Measurements from ENCODE around the gene LY6G6C. TPM values are rescaled to one million over a fixed set of nuclear protein-coding genes. Genes with fewer than 3 reads are reported as not detected.

The LY6G6C gene
- total RNA-seq, 4 donors from 2014 or later = 0.53 to 14.6 (median 2.4) TPM

GRCh38 chr6:31741815-31742214 is 20.3 kb upstream of the LY6G6C start:
- Histone ChIP-seq H3K36me3 (peaks cover 0 to under 1% (median 0%) of the 10 kb centered on the region in 3 donors), H3K4me1 (peaks cover 23 to 39% (median 32%) of the 10 kb centered on the region in 3 donors), H3K4me3 (no peak overlapping the region), H3K9me3 (no peaks in the 10 kb centered on the region), H3K27ac (no peak overlapping the region), H3K27me3 (no peaks in the 10 kb centered on the region)
- WGBS, 2 donors = 67 to 68% methylated on average over 2 of the region's 2 CpGs
- no peak for DNase-seq
- TF ChIP-seq POLR2A (IDR thresholded peaks at IDR 0.05) (no peak), CTCF (IDR thresholded peaks at IDR 0.05) (no peak)
- intact Hi-C loops (cut with DNase I) = no loop called here

DNA sequence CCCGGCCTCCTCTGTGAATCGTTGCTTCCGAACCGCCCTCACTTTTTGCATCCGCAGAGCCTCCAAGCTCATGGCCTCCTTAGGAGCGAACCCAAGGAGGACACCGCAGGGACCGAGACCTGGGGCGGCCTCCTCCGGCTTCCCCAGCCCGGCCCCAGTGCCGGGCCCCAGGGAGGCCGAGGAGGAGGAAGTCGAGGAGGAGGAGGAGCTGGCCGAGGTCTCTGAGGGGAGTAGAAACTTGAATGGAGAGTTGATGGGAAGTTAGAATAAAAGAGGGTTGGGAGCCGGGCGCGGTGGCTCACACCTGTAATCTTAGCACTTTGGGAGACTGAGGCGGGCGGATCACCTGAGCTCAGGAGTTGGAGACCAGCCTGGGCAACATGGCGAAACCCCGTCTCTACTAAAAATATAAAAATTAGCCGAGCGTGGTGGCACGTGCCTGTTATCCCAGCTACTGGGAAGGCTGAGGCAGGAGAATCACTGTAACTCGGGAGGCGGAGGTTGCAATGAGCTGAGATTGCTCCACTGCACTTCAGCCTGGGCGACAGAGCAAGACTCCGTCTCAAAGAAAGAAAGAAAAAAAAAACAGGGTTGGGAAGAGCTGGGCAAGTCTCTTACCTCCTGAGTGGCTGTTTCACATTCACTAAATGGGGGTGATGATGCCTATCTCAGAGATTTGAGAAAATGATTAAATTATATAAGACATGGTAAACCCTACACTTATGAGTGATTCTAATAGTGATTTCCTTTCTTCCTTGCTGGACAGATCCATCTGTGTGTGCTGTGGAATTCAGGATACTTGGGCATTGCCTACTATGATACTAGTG is 19.1 kb upstream of the LY6G6C start:
- intact Hi-C loops (cut with DNase I) = no loop called here
- H3K27ac ChIP-seq = peak overlapping the region; percentile 83 to 97 (median 91)
- TF ChIP-seq POLR2A (IDR thresholded peaks at IDR 0.05) = no peak
- TF ChIP-seq CTCF (IDR thresholded peaks at IDR 0.05) = no peak
- no peak for DNase-seq
- no peaks in the 10 kb centered on the region for H3K27me3 ChIP-seq
- H3K36me3 ChIP-seq = no peaks in the 10 kb centered on the region
- H3K4me1 ChIP-seq = peaks cover 27 to 44% (median 36%) of the 10 kb centered on the region in 3 donors
- H3K4me3 ChIP-seq = peak overlapping the region; percentile 56 to 81 (median 72)
- WGBS, 2 donors = 19 to 30% methylated on average over 15 to 18 of the region's 29 CpGs
- H3K9me3 ChIP-seq = no peaks in the 10 kb centered on the region

DNA sequence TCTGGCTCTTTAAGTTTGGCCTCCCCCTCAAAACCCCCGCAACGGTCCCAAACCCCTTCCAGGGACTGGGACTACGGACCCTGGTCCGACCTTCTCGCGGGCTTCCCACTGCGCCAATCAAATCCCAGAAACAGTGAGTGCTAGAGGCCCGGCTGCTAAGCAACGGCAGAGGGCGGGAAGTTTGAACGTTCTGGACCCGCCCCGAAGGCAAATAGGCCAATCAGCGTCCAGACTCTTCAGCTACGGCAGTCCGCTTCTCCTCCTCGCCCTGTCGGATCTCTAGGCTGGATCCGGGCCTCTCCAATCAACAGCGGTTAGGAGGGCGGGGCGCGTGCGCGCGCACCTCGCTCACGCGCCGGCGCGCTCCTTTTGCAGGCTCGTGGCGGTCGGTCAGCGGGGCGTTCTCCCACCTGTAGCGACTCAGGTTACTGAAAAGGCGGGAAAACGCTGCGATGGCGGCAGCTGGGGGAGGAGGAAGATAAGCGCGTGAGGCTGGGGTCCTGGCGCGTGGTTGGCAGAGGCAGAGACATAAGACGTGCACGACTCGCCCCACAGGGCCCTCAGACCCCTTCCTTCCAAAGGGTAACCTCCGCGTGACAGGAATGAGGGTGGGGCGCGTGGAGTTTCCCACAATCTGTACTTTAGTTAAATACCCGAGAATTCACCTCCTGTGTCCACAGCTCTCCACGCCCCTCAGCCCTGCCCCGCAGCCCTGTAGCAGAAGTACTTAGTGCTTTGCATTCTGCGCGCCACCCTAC is 18.3 kb upstream of the LY6G6C start, which contains the start of gene MSH5:
Gene MSH5 (plus strand): TSS at position 367 of the 758 bp plus-strand sequence. CDS start 462 bp downstream, outside the sequence.
- no peaks in the 10 kb centered on the region for H3K36me3 ChIP-seq
- H3K4me1 ChIP-seq = peaks cover 27 to 45% (median 36%) of the 10 kb centered on the region in 3 donors
- H3K27me3 ChIP-seq = no peaks in the 10 kb centered on the region
- H3K27ac ChIP-seq = peak within 1 kb of the TSS; percentile 94 to 99 (median 98)
- H3K9me3 ChIP-seq = no peaks in the 10 kb centered on the region
- peak within 1 kb of the TSS; percentile 56 to 81 (median 72) for H3K4me3 ChIP-seq
- DNase-seq = peak; percentile 90
- WGBS, 2 donors = 0 to 2% methylated on average over 9 to 13 of the region's 58 CpGs
- intact Hi-C loops (cut with DNase I) = loop anchor here (10.0 kb wide), 1 partner anchor 95 kb away; no protein-coding TSS in a partner anchor
- TF ChIP-seq POLR2A (IDR thresholded peaks at IDR 0.05) (peak in 2 of 4 donors; percentile 31 to 83), CTCF (IDR thresholded peaks at IDR 0.05) (peak in 2 of 6 experiments; percentile 1 to 3)

DNA sequence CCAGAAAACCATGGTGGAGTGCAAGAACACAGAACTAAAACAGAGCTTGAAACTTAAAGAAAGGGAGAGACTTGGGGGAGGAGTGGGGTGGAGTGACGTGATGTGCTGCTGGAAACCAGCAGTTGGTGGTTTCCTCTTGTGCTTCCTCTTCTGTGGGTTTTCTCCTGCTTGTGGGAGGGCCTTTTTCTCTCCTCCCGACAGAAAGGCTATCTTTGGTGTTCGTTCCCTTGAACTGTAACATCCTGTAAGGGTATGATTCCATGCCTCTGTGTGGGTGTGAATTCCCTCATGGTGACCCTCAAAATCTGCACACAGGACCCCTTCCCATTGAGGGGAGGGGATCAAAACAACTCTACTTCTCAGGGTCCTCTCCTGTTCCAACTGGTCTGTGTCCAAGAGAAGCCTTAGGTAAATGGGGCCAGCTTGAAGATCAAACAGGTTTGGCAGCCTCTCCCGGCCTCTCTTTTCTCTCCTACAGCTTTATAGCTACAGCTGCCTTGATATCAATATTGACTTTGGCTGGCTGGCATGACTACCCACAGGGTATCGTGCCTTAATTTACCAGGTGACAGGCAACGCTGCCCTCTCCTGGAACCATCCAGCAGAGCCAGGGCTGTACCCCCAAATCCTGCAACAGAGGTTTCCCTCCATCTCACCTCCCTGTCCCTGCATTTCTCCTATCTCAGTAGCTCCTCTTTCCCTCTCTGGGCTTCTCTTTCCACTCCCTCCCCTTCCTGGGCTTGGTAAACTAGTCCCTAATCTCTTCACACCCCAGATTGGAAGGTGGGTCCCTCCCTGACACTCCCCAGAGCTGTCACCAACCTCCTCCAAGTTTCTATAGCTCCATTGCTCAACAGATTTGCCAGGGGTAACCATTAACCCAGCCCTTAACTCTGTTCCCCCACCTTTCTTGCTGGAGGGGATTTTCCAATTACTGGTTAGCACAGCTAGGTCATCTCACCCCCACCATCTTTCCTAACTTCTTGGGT is 16.7 kb upstream of the LY6G6C start:
- H3K36me3 ChIP-seq = peaks cover 8 to 12% (median 10%) of the 10 kb centered on the region in 3 donors
- TF ChIP-seq POLR2A (IDR thresholded peaks at IDR 0.05) (peak in 2 of 4 donors; percentile 34 to 55), CTCF (IDR thresholded peaks at IDR 0.05) (peak in 4 of 6 experiments; percentile 21 to 38 (median 30))
- peak overlapping the region; percentile 94 to 99 (median 98) for H3K27ac ChIP-seq
- no peaks in the 10 kb centered on the region for H3K27me3 ChIP-seq
- no peaks in the 10 kb centered on the region for H3K9me3 ChIP-seq
- peak overlapping the region in 3 of 4 donors; percentile 4 to 40 (median 23) for H3K4me3 ChIP-seq
- H3K4me1 ChIP-seq = peaks cover 39 to 60% (median 46%) of the 10 kb centered on the region in 3 donors
- intact Hi-C loops (cut with DNase I) = loop anchor here (10.0 kb wide), 1 partner anchor 97 kb away; no protein-coding TSS in a partner anchor
- 6% methylated on average over 6 of the region's 6 CpGs for WGBS, 2 donors
- DNase-seq = no peak
